ENCODE measurements around the gene SLC25A21. TPM values are rescaled to one million over a fixed set of nuclear protein-coding genes. Genes with fewer than 3 reads are reported as not detected.

Gene SLC25A21
- total and polyA plus RNA-seq, 2 of the 13 experiments (the other 11 are each of a cell fraction or from before 2014, with no cell fraction given), result 1.9 to 2.9 TPM

DNA sequence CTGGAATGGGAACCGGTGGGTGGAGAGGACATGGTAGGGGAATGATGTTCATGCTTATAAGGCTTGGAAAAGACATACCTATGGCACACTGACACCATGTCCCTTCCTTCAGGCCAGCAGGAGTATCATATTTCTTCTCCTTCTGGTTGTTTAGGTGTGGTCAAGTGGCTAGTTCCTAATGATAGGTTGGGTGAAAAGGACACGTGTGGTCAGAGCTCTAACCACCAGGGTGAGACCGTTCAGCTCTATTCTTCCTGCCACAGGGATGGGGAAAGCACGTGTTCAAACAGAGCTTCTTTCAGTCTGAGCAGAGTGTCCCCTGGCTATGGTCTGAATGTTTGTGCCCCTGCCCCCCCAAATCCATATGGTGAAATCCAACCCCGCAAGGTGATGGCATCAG lies 301.6 kb downstream of the SLC25A21 start:
- no peaks in the 10 kb centered on the region for H3K9me3 ChIP-seq (ENCODE audit: low read length)
- no TSS peak for BruUV-seq (replicated peaks)
- no peaks in the 10 kb centered on the region for H3K79me2 ChIP-seq (ENCODE audit: insufficient read depth, low read length)
- ATAC-seq (no peak; the same call in 1 of the 3 replicates), DNase-seq (ENCODE audit: low spot score) (no peak), FAIRE-seq (no peak)
- H3K27ac ChIP-seq (ENCODE audit: extremely low read length, insufficient read depth, low read length), result no peak overlapping the region
- intact Hi-C loops (cut with micrococcal nuclease; ENCODE audit: unreplicated experiment) (no loop called here), in situ Hi-C loops (cut with HindIII; ENCODE audit: extremely low pct_ligation_motif_present, low pct_unique_long_range_greater_than_20kb) (no loop called here)
- H3K36me3 ChIP-seq (replicated peaks in 1 of 2; ENCODE audit: control insufficient read depth in 1 of 2, insufficient read depth in 2 of 2, low read length in 2 of 2), result no peaks in the 10 kb centered on the region
- 6% methylated on average over 5 of the region's 5 CpGs for WGBS (ENCODE audit: low lambda C conversion rate)
- POLR2A ChIA-PET, result no interaction called here
- H3K9ac ChIP-seq (ENCODE audit: insufficient read depth, low read depth, low read length), result no peak overlapping the region
- TF ChIP-seq, protein P1, sequence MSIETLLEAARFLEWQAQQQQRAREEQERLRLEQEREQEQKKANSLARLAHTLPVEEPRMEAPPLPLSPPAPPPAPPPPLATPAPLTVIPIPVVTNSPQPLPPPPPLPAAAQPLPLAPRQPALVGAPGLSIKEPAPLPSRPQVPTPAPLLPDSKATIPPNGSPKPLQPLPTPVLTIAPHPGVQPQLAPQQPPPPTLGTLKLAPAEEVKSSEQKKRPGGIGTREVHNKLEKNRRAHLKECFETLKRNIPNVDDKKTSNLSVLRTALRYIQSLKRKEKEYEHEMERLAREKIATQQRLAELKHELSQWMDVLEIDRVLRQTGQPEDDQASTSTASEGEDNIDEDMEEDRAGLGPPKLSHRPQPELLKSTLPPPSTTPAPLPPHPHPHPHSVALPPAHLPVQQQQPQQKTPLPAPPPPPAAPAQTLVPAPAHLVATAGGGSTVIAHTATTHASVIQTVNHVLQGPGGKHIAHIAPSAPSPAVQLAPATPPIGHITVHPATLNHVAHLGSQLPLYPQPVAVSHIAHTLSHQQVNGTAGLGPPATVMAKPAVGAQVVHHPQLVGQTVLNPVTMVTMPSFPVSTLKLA (IDR thresholded peaks at IDR 0.05), result peak; percentile 78
- TF ChIP-seq ZSCAN25 (CRISPR knock-in tag; IDR thresholded peaks at IDR 0.05), result no peak
- TF ChIP-seq, protein P2, sequence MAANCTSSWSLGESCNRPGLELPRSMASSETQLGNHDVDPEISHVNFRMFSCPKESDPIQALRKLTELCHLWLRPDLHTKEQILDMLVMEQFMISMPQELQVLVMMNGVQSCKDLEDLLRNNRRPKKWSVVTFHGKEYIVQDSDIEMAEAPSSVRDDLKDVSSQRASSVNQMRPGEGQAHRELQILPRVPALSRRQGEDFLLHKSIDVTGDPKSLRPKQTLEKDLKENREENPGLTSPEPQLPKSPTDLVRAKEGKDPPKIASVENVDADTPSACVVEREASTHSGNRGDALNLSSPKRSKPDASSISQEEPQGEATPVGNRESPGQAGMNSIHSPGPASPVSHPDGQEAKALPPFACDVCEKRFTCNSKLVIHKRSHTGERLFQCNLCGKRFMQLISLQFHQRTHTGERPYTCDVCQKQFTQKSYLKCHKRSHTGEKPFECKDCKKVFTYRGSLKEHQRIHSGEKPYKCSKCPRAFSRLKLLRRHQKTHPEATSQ (CRISPR knock-in tag; IDR thresholded peaks at IDR 0.05; ENCODE audit: borderline replicate concordance), result no peak
- CTCF ChIA-PET (ENCODE audit: low intra/inter-chr PET ratio, low total read pairs), result no interaction called here
- H3K4me1 ChIP-seq (ENCODE audit: insufficient read depth, low read length), result no peaks in the 10 kb centered on the region
- no peak overlapping the region for H2AFZ ChIP-seq (ENCODE audit: low read length)
- no peaks in the 10 kb centered on the region for H4K20me1 ChIP-seq (ENCODE audit: insufficient read depth, low read length)
- no peak overlapping the region for H3K4me2 ChIP-seq (ENCODE audit: low read depth, low read length)
- no peaks in the 10 kb centered on the region for H3K27me3 ChIP-seq (ENCODE audit: control insufficient read depth in 1 of 2, insufficient read depth in 2 of 2, low read length in 2 of 2)
- H3K4me3 ChIP-seq (replicated peaks in 1 of 3; ENCODE audit: insufficient read depth in 1 of 3, low read depth in 2 of 3, low read length in 3 of 3), result no peak overlapping the region

DNA sequence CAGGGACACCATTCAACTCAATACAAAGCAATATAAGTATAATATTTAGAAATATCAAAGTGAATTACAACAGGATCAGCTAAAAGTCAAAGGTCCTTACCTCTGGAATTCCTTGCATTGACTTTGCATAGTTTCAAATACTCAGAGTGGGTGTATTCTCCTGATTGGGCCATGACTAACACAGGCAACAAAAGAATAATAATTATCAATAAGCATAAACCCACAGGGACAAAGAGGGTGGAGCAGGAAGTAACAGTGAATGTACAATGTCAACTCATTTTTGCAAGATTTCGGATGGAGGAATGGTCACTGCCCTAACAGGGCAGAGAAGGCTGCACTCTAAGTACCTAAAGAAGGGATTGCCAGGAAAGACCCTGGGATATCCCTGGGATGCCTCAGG lies 303.3 kb downstream of the SLC25A21 start:
- 8% methylated on average over 1 of the region's 1 CpG for WGBS (ENCODE audit: low lambda C conversion rate)
- CTCF ChIA-PET (ENCODE audit: low intra/inter-chr PET ratio, low total read pairs), result no interaction called here
- H3K9me3 ChIP-seq (ENCODE audit: low read length), result no peaks in the 10 kb centered on the region
- no peak overlapping the region for H3K9ac ChIP-seq (ENCODE audit: insufficient read depth, low read depth, low read length)
- H4K20me1 ChIP-seq (ENCODE audit: insufficient read depth, low read length), result no peaks in the 10 kb centered on the region
- no peak overlapping the region for H2AFZ ChIP-seq (ENCODE audit: low read length)
- intact Hi-C loops (cut with micrococcal nuclease; ENCODE audit: unreplicated experiment), result no loop called here
- no peaks in the 10 kb centered on the region for H3K79me2 ChIP-seq (ENCODE audit: insufficient read depth, low read length)
- no peak overlapping the region for H3K27ac ChIP-seq (ENCODE audit: extremely low read length, insufficient read depth, low read length)
- TF ChIP-seq ZNF629 (CRISPR knock-in tag; conservative IDR thresholded peaks at IDR 0.05) (no peak), NR1H2 (CRISPR knock-in tag; IDR thresholded peaks at IDR 0.05; ENCODE audit: borderline replicate concordance, low read depth) (no peak)
- TF ChIP-seq, protein P3, sequence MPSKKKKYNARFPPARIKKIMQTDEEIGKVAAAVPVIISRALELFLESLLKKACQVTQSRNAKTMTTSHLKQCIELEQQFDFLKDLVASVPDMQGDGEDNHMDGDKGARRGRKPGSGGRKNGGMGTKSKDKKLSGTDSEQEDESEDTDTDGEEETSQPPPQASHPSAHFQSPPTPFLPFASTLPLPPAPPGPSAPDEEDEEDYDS (CRISPR knock-in tag; IDR thresholded peaks at IDR 0.05), result no peak
- no peak overlapping the region for H3K4me2 ChIP-seq (ENCODE audit: low read depth, low read length)
- H3K36me3 ChIP-seq (replicated peaks in 1 of 2; ENCODE audit: control insufficient read depth in 1 of 2, insufficient read depth in 2 of 2, low read length in 2 of 2), result no peaks in the 10 kb centered on the region
- FAIRE-seq (no peak), DNase-seq (ENCODE audit: low spot score) (no peak), ATAC-seq (no peak)
- no peaks in the 10 kb centered on the region for H3K4me1 ChIP-seq (ENCODE audit: insufficient read depth, low read length)
- no peaks in the 10 kb centered on the region for H3K27me3 ChIP-seq (ENCODE audit: control insufficient read depth in 1 of 2, insufficient read depth in 2 of 2, low read length in 2 of 2)
- in situ Hi-C loops (cut with HindIII; ENCODE audit: extremely low pct_ligation_motif_present, low pct_unique_long_range_greater_than_20kb), result no loop called here
- H3K4me3 ChIP-seq (replicated peaks in 1 of 3; ENCODE audit: insufficient read depth in 1 of 3, low read depth in 2 of 3, low read length in 3 of 3), result no peak overlapping the region
- BruUV-seq (replicated peaks), result no TSS peak
- POLR2A ChIA-PET, result no interaction called here
